K562 (cell line): ENCODE results near the gene ABLIM1. TPM values are rescaled to one million over a fixed set of nuclear protein-coding genes. Genes with fewer than 3 reads are reported as not detected.

ENCODE experiments used
- ATAC-seq: fragments of 200-7000 bp; cut with Tn5 transposase; 3 replicates; pipeline ENCODE4 v1.9.1; 2020; ENCODE audit warnings: moderate library complexity
- BruUV-seq: library from RNA; stranded (reverse); fragments of 400-500 nt; replicated peaks from 2 replicates; lab custom pipeline; 2021; lab: Mats Ljungman, UMichigan
- CTCF ChIA-PET: fragments of 300-600 bp; formaldehyde crosslinking; extraction: SDS; loops from one replicate; lab custom pipeline; 2021; ENCODE audit warnings: low intra/inter-chr PET ratio; lab: Yijun Ruan, JAX
- POLR2A ChIA-PET: fragments of 300-600, 350-650 bp; sonication (Branson Sonifier 250); formaldehyde crosslinking; extraction: SDS; loops from one replicate; lab custom pipeline; 2021; ENCODE audit warnings: antibody characterized with exemption, inconsistent platforms; lab: Yijun Ruan, JAX
- DNase-seq, 4 experiments: peaks; one replicate each; pipeline versions ENCODE4 v3.0.0 to v3.0.0-alpha.2; 2011 to 2018; ENCODE audit warnings: low spot score in 3 of 4, mixed read lengths in 3 of 4; ENCODE audit errors: extremely low read depth in 1 of 4
- FAIRE-seq: peaks from 2 replicates; lab custom pipeline; 2011; peaks lifted over from hg19 to GRCh38; lab: Jason Lieb, UNC
- H2AFZ ChIP-seq: 2 replicates; pipeline ENCODE4 v1.6.0; 2011; ENCODE audit warnings: low read depth, low read length, control low read depth, inconsistent platforms
- H3K27ac ChIP-seq: fragments of 200-600 bp; 3 replicates; pipeline ENCODE4 v1.8.0; 2011; ENCODE audit warnings: low read depth, mild to moderate bottlenecking, control low read depth, inconsistent platforms, low read length, moderate library complexity, mixed read lengths; ENCODE audit errors: extremely low read depth
- H3K27me3 ChIP-seq, 2 experiments: fragments of 300-600 bp in 1 of 2; 2 replicates in 1 of 2; 3 replicates in 1 of 2; pipeline versions ENCODE4 v1.6.0 to v1.8.0; 2011; ENCODE audit warnings: inconsistent platforms in 2 of 2, low read length in 2 of 2, mild to moderate bottlenecking in 1 of 2, mixed read lengths in 1 of 2, moderate library complexity in 1 of 2; ENCODE audit not compliant: control insufficient read depth in 2 of 2, insufficient read depth in 2 of 2
- H3K36me3 ChIP-seq: fragments of 300-600 bp; 3 replicates; pipeline ENCODE4 v1.8.0; 2011; ENCODE audit warnings: mild to moderate bottlenecking, low read length, inconsistent platforms; ENCODE audit not compliant: control insufficient read depth, insufficient read depth
- H3K4me1 ChIP-seq, 2 experiments: fragments of 200-600 bp in 1 of 2; replicated peaks in 1 of 2; 2 replicates in 1 of 2; 3 replicates in 1 of 2; pipeline versions ENCODE4 v1.5.1 to v1.8.0; 2011; ENCODE audit warnings: inconsistent platforms in 2 of 2, low read length in 2 of 2, mild to moderate bottlenecking in 1 of 2, mixed read lengths in 1 of 2, moderate library complexity in 1 of 2; ENCODE audit not compliant: control insufficient read depth in 2 of 2, insufficient read depth in 2 of 2
- H3K4me2 ChIP-seq: 2 replicates; pipeline ENCODE4 v1.6.1; 2011; ENCODE audit warnings: low read length, control low read depth, inconsistent platforms, mixed read lengths; ENCODE audit not compliant: insufficient read depth
- H3K4me3 ChIP-seq: fragments of 200-600 bp; sonication (generic), shearing (Covaris generic); 2 replicates; pipeline ENCODE4 v1.5.1; 2016; ENCODE audit warnings: control low read depth, inconsistent platforms
- H3K79me2 ChIP-seq: fragments of 200-600 bp; 3 replicates; pipeline ENCODE4 v1.8.0; 2011; ENCODE audit warnings: low read length, inconsistent platforms; ENCODE audit not compliant: control insufficient read depth, insufficient read depth
- H3K9ac ChIP-seq, 2 experiments: 2 replicates each; pipeline versions ENCODE4 v1.6.0 to v1.6.1; 2011; ENCODE audit warnings: low read depth in 2 of 2, low read length in 2 of 2, control low read depth in 1 of 2, inconsistent platforms in 1 of 2, mild to moderate bottlenecking in 1 of 2, mixed read lengths in 1 of 2; ENCODE audit not compliant: insufficient read depth in 1 of 2
- H3K9me1 ChIP-seq: one replicate; pipeline ENCODE4 v1.6.0; 2011; ENCODE audit warnings: inconsistent platforms, mild to moderate bottlenecking, low read length, moderate library complexity; ENCODE audit not compliant: control insufficient read depth, insufficient read depth
- H3K9me3 ChIP-seq: replicated peaks from 2 replicates; pipeline ENCODE4 v1.5.1; 2011; ENCODE audit warnings: low read depth, low read length, inconsistent platforms; ENCODE audit not compliant: control insufficient read depth, insufficient read depth
- H4K20me1 ChIP-seq: replicated peaks from 2 replicates; pipeline ENCODE4 v1.6.1; 2011; ENCODE audit warnings: low read length, inconsistent platforms, mixed read lengths; ENCODE audit not compliant: control insufficient read depth, insufficient read depth
- PCBP2 ChIP-seq: fragments of 200-400 bp; formaldehyde crosslinking; IDR thresholded peaks from 2 replicates; pipeline ENCODE4 v1.6.1; 2018; ENCODE audit warnings: low read length, low read depth, mild to moderate bottlenecking, moderate library complexity; ENCODE audit not compliant: poor library complexity, severe bottlenecking
- RBFOX2 ChIP-seq: fragments of 200-400 bp; formaldehyde crosslinking; IDR thresholded peaks from 2 replicates; pipeline ENCODE4 v1.6.1; 2017; ENCODE audit warnings: low read depth, mild to moderate bottlenecking, low read length, moderate library complexity
- RBM14 ChIP-seq: fragments of 200-400 bp; formaldehyde crosslinking; IDR thresholded peaks from 2 replicates; pipeline ENCODE4 v1.6.1; 2018; ENCODE audit warnings: low read depth, mild to moderate bottlenecking, low read length, moderate library complexity, borderline replicate concordance; ENCODE audit not compliant: insufficient read depth
- WGBS: fragments of 100-300 bp; shearing (Covaris generic); methylation state at CpG from one replicate; pipeline ENCODE4 v1.1.6; 2016; ENCODE audit warnings: low coverage, mixed read lengths; ENCODE audit not compliant: insufficient coverage; ENCODE audit errors: missing lambda C conversion rate; 5-methylcytosine and 5-hydroxymethylcytosine counted together
- in situ Hi-C: fragments of 300-500 bp; cut with MboI; formaldehyde crosslinking; loops from 4 replicates; pipeline ENCODE4 v1.15.0; 2018; ENCODE audit warnings: inconsistent platforms, mixed read lengths
- intact Hi-C: fragments of 100-400 bp; cut with micrococcal nuclease; formaldehyde crosslinking; loops from 2 replicates; pipeline ENCODE4 v1.14.2; 2022
- polyA plus RNA-seq, 8 experiments: library from polyadenylated mRNA; depleted of rRNA in 4 of 8; stranded (reverse) in 5 of 8; unstranded in 3 of 8; fragments of >200 nt; fragmentation: Nextera tagmentation in 2 of 8; fragmentation: Illumina TruSeq in 1 of 8; extraction: Ambion mirVana in 2 of 8; extraction: Trizol in 1 of 8; gene quantifications; 2 replicates each; pipeline versions ENCODE4 v1.2.1 to v1.2.3, GENCODE V29; 2011 to 2014; ENCODE audit warnings: inconsistent platforms in 1 of 8, missing spikeins in 1 of 8
- total RNA-seq, 7 experiments: library from RNA; depleted of rRNA in 6 of 7; stranded (reverse); fragments of >200 nt in 6 of 7; fragmentation: Illumina TruSeq in 2 of 7; extraction: Trizol in 2 of 7; gene quantifications; 2 replicates each; pipeline versions ENCODE4 v1.2.1 to v1.2.3, GENCODE V29; 2011 to 2021; ENCODE audit warnings: low replicate concordance in 1 of 7
- TF ChIP-seq, protein P1 (sequence below): fragments of 250-450 bp; sonication (Bioruptor Pico); IDR thresholded peaks from 2 replicates; pipeline ENCODE4 v1.8.0; 2021; ENCODE audit warnings: moderate library complexity, mild to moderate bottlenecking, inconsistent platforms
- TF ChIP-seq, protein P2 (sequence below), 3 experiments: IDR thresholded peaks in 2 of 3; conservative IDR thresholded peaks in 1 of 3; 2 replicates each; pipeline ENCODE4 v1.5.1; 2011 to 2012; ENCODE audit warnings: low read length in 3 of 3, mild to moderate bottlenecking in 3 of 3, control low read depth in 2 of 3, improper control_type of control experiment in 1 of 3, inconsistent platforms in 1 of 3, low read depth in 1 of 3, mixed read lengths in 1 of 3, moderate library complexity in 1 of 3; ENCODE audit not compliant: insufficient read depth in 2 of 3
- TF ChIP-seq, protein P3 (sequence below): fragments of 200-800 bp; sonication (Bioruptor generic); IDR thresholded peaks from 2 replicates; pipeline ENCODE4 v1.6.1; 2017; ENCODE audit warnings: missing genetic modification characterization, missing compliant biosample characterization

The ABLIM1 gene
- total and polyA plus RNA-seq, 9 of the 15 experiments (the other 6 are each of a cell fraction or from before 2014, with no cell fraction given) = 0.07 to 0.49 (median 0.14) TPM; not detected in 6

DNA sequence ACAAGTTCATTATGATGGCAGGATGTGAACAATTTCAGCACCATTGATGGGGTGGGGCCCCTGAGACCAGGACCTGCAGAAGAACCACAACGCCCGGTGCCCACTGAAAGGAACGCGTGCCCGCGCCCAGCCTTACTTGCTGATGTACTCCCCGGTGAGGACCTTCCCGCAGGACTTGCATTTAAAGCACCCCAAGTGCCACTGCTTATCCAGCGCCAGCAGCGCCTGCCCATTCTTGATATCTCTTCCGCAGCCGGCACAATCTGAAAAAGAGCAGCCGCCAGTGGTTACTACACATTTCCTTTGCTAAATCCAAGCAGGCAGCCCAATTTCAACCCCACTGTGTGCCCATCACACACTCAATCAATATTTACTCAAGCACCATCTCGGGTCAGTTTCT is 110.6 kb downstream of the ABLIM1 start (continued):
- TF ChIP-seq PCBP2 = no peak
- TF ChIP-seq, protein P1, sequence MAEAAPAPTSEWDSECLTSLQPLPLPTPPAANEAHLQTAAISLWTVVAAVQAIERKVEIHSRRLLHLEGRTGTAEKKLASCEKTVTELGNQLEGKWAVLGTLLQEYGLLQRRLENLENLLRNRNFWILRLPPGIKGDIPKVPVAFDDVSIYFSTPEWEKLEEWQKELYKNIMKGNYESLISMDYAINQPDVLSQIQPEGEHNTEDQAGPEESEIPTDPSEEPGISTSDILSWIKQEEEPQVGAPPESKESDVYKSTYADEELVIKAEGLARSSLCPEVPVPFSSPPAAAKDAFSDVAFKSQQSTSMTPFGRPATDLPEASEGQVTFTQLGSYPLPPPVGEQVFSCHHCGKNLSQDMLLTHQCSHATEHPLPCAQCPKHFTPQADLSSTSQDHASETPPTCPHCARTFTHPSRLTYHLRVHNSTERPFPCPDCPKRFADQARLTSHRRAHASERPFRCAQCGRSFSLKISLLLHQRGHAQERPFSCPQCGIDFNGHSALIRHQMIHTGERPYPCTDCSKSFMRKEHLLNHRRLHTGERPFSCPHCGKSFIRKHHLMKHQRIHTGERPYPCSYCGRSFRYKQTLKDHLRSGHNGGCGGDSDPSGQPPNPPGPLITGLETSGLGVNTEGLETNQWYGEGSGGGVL (CRISPR knock-in tag) = no peak
- TF ChIP-seq, protein P2, sequence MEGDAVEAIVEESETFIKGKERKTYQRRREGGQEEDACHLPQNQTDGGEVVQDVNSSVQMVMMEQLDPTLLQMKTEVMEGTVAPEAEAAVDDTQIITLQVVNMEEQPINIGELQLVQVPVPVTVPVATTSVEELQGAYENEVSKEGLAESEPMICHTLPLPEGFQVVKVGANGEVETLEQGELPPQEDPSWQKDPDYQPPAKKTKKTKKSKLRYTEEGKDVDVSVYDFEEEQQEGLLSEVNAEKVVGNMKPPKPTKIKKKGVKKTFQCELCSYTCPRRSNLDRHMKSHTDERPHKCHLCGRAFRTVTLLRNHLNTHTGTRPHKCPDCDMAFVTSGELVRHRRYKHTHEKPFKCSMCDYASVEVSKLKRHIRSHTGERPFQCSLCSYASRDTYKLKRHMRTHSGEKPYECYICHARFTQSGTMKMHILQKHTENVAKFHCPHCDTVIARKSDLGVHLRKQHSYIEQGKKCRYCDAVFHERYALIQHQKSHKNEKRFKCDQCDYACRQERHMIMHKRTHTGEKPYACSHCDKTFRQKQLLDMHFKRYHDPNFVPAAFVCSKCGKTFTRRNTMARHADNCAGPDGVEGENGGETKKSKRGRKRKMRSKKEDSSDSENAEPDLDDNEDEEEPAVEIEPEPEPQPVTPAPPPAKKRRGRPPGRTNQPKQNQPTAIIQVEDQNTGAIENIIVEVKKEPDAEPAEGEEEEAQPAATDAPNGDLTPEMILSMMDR (IDR thresholded peaks at IDR 0.05 in 2 of 3, conservative IDR thresholded peaks at IDR 0.05 in 1 of 3; ENCODE audit: insufficient read depth in 2 of 3, low read depth in 1 of 3, low read length in 3 of 3) = no peak
- no peak for TF ChIP-seq RBFOX2
- TF ChIP-seq RBM14 = no peak
- TF ChIP-seq, all 486 proteins: peak for 0

DNA sequence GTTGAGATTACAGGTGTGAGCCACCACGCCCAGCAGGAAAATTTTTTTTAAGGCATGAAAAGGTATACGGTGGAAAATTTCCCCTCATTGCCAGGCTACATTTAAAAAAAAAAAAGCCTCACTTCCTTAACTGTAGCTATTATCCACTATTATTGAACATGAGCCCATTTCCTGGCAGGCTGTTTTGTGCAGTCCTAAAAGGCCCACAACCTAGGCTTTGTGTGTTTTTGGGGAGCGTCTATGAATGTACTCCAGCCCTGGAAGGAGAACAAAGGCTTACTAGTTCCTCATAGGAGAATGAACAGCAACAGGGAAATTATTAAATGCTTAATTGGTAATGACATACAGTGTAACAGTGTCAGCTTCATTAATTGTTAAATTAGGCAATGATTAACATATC is 111.0 kb downstream of the ABLIM1 start:
- H3K4me2 ChIP-seq = no peak overlapping the region
- H3K4me3 ChIP-seq = no peak overlapping the region
- H3K27ac ChIP-seq = no peak overlapping the region
- ChIA-PET CTCF (no interaction called here), POLR2A (interaction anchor here (0.6 kb wide), 1 partner anchor 1015 kb away, joined by 3 read pairs; no protein-coding TSS in a partner anchor)
- 0% methylated on average over 3 of the region's 3 CpGs for WGBS
- intact Hi-C loops (no loop called here), in situ Hi-C loops (loop anchor here (10.0 kb wide), 1 partner anchor 148 kb away; no protein-coding TSS in a partner anchor)
- no peaks in the 10 kb centered on the region for H3K79me2 ChIP-seq
- no peak overlapping the region for H2AFZ ChIP-seq
- H3K36me3 ChIP-seq = no peaks in the 10 kb centered on the region
- H3K27me3 ChIP-seq = no peaks in the 10 kb centered on the region; a peak in 1 of 5 replicates
- no peaks in the 10 kb centered on the region for H3K9me1 ChIP-seq
- no peak overlapping the region for H3K9ac ChIP-seq
- H3K9me3 ChIP-seq = no peaks in the 10 kb centered on the region
- no peaks in the 10 kb centered on the region for H3K4me1 ChIP-seq
- no TSS peak for BruUV-seq
- ATAC-seq = no peak
- H4K20me1 ChIP-seq = no peaks in the 10 kb centered on the region
- TF ChIP-seq, protein P3, sequence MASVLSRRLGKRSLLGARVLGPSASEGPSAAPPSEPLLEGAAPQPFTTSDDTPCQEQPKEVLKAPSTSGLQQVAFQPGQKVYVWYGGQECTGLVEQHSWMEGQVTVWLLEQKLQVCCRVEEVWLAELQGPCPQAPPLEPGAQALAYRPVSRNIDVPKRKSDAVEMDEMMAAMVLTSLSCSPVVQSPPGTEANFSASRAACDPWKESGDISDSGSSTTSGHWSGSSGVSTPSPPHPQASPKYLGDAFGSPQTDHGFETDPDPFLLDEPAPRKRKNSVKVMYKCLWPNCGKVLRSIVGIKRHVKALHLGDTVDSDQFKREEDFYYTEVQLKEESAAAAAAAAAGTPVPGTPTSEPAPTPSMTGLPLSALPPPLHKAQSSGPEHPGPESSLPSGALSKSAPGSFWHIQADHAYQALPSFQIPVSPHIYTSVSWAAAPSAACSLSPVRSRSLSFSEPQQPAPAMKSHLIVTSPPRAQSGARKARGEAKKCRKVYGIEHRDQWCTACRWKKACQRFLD (CRISPR knock-in tag) = no peak
- DNase-seq = no peak
- FAIRE-seq = no peak
